ENCODE data around the gene NR2C1. TPM values are rescaled to one million over a fixed set of nuclear protein-coding genes. Genes with fewer than 3 reads are reported as not detected.

The NR2C1 gene
- total and polyA plus RNA-seq, 2 of the 8 experiments (the other 6 are each of a cell fraction or from before 2014, with no cell fraction given), result 22.8 to 48.3 TPM

GRCh38 chr12:95096378-95096777 lies 23.0 kb upstream of the NR2C1 start:
- Histone ChIP-seq H3K23me2 (ENCODE audit: low read depth, low read length) (no peaks in the 10 kb centered on the region), H2AK5ac (ENCODE audit: low read depth, low read length) (no peak overlapping the region), H3K14ac (ENCODE audit: insufficient read length) (no peak overlapping the region), H3K4me1 (replicated peaks in 1 of 4; ENCODE audit: control insufficient read depth in 3 of 4, insufficient read depth in 4 of 4, low read length in 3 of 4) (no peaks in the 10 kb centered on the region), H2BK15ac (ENCODE audit: low read length) (no peak overlapping the region), H3K27me3 (replicated peaks in 1 of 4; ENCODE audit: control insufficient read depth in 3 of 4, extremely low read depth in 1 of 4, insufficient read depth in 3 of 4, low read length in 3 of 4) (no peaks in the 10 kb centered on the region), H3K79me2 (ENCODE audit: control insufficient read depth in 1 of 2, insufficient read depth in 2 of 2, low read length in 2 of 2) (no peaks in the 10 kb centered on the region), H3K9me3 (ENCODE audit: insufficient read depth in 2 of 2, low read depth in 1 of 2, low read length in 1 of 2) (no peaks in the 10 kb centered on the region), H2BK12ac (ENCODE audit: low read depth, low read length) (no peak overlapping the region), H3K9ac (replicated peaks in 1 of 4; ENCODE audit: extremely low read depth in 1 of 4, low read depth in 3 of 4, low read length in 3 of 4) (no peak overlapping the region), H2BK5ac (ENCODE audit: low read depth, low read length) (no peak overlapping the region), H3K27ac (ENCODE audit: low read depth, low read length) (no peak overlapping the region), H4K20me1 (replicated peaks in 1 of 2; ENCODE audit: control insufficient read depth in 1 of 2, insufficient read depth in 2 of 2, low read length in 2 of 2) (peaks cover 3% of the 10 kb centered on the region in 2 experiments), H3K4me3 (ENCODE audit: extremely low read depth in 1 of 4, insufficient read depth in 2 of 4, low read depth in 3 of 4, low read length in 4 of 4) (no peak overlapping the region), H2BK120ac (replicated peaks; ENCODE audit: low read depth, low read length) (no peak overlapping the region), H2AFZ (ENCODE audit: low read length) (no peak overlapping the region), H4K91ac (replicated peaks; ENCODE audit: insufficient read length, low read length) (no peak overlapping the region), H3K36me3 (ENCODE audit: control insufficient read depth in 2 of 4, insufficient read depth in 4 of 4, low read length in 3 of 4) (peaks cover 6 to 39% (median 16%) of the 10 kb centered on the region in 4 experiments; a peak in 7 of 8 replicates), H2BK20ac (ENCODE audit: low read length) (no peak overlapping the region), H3K4me2 (ENCODE audit: insufficient read depth in 1 of 2, low read depth in 2 of 2, low read length in 2 of 2) (no peak overlapping the region), H3K23ac (ENCODE audit: insufficient read length) (no peak overlapping the region), H3K4ac (replicated peaks; ENCODE audit: insufficient read length, low read depth, low read length) (no peak overlapping the region), H4K8ac (ENCODE audit: extremely low read depth, insufficient read depth, low read length) (no peak overlapping the region), H3K56ac (replicated peaks; ENCODE audit: insufficient read length, low read depth, low read length) (no peak overlapping the region), H3K79me1 (ENCODE audit: low read depth, low read length) (no peaks in the 10 kb centered on the region), H4K5ac (ENCODE audit: insufficient read length, low read depth, low read length) (no peak overlapping the region), H3K18ac (ENCODE audit: extremely low read depth, low read length) (no peak overlapping the region)
- WGBS, 2 experiments (ENCODE audit: extremely low coverage in 1 of 2, insufficient coverage in 1 of 2, insufficient read length in 1 of 2, insufficient replicate concordance in 2 of 2, low coverage in 1 of 2, low lambda C conversion rate in 2 of 2, missing lambda C conversion rate in 1 of 2), result 93% methylated on average over 2 of the region's 2 CpGs; no CpG with 5 or more reads in 1 of the 2 experiments
- FAIRE-seq (no peak), DNase-seq (ENCODE audit: low read depth in 1 of 2, low spot score in 2 of 2) (no peak)
- CTCF ChIA-PET (ENCODE audit: partially characterized antibody), result interaction anchor here (1.1 to 1.5 kb wide), 2 partner anchors 10 to 23 kb away, joined by 3 to 5 read pairs; partner anchors contain the start of gene NR2C1
- POLR2A ChIA-PET (ENCODE audit: partially characterized antibody), result interaction anchor here (1.5 kb wide), 1 partner anchor 15 kb away, joined by 5 read pairs; no protein-coding TSS in a partner anchor
- TF ChIP-seq, protein P1, sequence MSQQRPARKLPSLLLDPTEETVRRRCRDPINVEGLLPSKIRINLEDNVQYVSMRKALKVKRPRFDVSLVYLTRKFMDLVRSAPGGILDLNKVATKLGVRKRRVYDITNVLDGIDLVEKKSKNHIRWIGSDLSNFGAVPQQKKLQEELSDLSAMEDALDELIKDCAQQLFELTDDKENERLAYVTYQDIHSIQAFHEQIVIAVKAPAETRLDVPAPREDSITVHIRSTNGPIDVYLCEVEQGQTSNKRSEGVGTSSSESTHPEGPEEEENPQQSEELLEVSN (IDR thresholded peaks at IDR 0.05), result no peak
- TF ChIP-seq BACH1 (IDR thresholded peaks at IDR 0.05; ENCODE audit: low read length) (no peak), SP4 (IDR thresholded peaks at IDR 0.05; ENCODE audit: low read length) (no peak), TCF12 (IDR thresholded peaks at IDR 0.05; ENCODE audit: low read depth, low read length) (no peak), RAD21 (IDR thresholded peaks at IDR 0.05 in 1 of 2, conservative IDR thresholded peaks at IDR 0.05 in 1 of 2; ENCODE audit: low read depth in 2 of 2, low read length in 2 of 2) (no peak), PHF8 (conservative IDR thresholded peaks at IDR 0.05; ENCODE audit: low read depth, low read length) (no peak), SRF (IDR thresholded peaks at IDR 0.05; ENCODE audit: low read depth, low read length) (no peak), SIX5 (IDR thresholded peaks at IDR 0.05; ENCODE audit: low read depth, low read length) (no peak), SP2 (IDR thresholded peaks at IDR 0.05; ENCODE audit: low read length) (no peak), SIRT6 (IDR thresholded peaks at IDR 0.05; ENCODE audit: low read length) (no peak), JUN (IDR thresholded peaks at IDR 0.05; ENCODE audit: low read depth, low read length) (no peak), TAF1 (IDR thresholded peaks at IDR 0.05; ENCODE audit: low read depth, low read length) (no peak)
- TF ChIP-seq, protein P2, sequence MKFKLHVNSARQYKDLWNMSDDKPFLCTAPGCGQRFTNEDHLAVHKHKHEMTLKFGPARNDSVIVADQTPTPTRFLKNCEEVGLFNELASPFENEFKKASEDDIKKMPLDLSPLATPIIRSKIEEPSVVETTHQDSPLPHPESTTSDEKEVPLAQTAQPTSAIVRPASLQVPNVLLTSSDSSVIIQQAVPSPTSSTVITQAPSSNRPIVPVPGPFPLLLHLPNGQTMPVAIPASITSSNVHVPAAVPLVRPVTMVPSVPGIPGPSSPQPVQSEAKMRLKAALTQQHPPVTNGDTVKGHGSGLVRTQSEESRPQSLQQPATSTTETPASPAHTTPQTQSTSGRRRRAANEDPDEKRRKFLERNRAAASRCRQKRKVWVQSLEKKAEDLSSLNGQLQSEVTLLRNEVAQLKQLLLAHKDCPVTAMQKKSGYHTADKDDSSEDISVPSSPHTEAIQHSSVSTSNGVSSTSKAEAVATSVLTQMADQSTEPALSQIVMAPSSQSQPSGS (IDR thresholded peaks at IDR 0.05; ENCODE audit: low read length), result no peak
